Measurements from ENCODE around the gene TP73. TPM values are rescaled to one million over a fixed set of nuclear protein-coding genes. Genes with fewer than 3 reads are reported as not detected.

TP73 gene
- total and polyA plus RNA-seq, 4 experiments from 2014 or later, result 0.15 to 0.17 TPM; not detected in 2

DNA sequence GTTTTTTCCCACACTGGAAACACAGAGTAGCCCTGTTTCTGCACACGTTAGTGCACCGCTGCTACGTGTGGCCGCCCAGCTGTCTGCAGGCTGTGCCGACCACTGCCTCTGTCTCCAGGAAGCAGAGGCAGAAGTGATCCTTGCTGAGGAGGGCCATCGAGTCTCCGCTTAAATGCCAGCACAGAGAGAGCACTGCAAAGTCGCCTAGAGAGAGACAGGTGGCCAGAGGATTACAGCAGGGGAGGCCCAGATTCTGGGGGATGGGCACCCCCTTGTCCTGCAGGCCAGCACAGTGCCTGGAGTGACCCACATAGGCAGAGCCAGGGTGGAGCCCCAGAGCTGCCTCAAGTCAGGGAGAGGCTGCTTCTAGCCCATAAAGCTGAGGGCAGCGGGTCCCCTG is 21.4 kb upstream of the TP73 start:
- no peak for DNase-seq
- no peak overlapping the region for H3K4me3 Mint-ChIP-seq
- H3K4me3 ChIP-seq (ENCODE audit: low read length in 2 of 2), result no peak overlapping the region
- peaks cover 4% of the 10 kb centered on the region for H3K4me1 ChIP-seq (ENCODE audit: insufficient read depth, low read length)
- peaks cover 51% of the 10 kb centered on the region for H3K36me3 ChIP-seq (ENCODE audit: insufficient read depth, low read length)
- H3K27ac Mint-ChIP-seq, result no peak overlapping the region
- H3K4me1 Mint-ChIP-seq, result peaks cover 3 to 5% (median 5%) of the 10 kb centered on the region in 4 donors
- CTCF ChIA-PET (ENCODE audit: partially characterized antibody), result interaction anchor here (3.6 kb wide), 1 partner anchor 12 kb away, joined by 12 read pairs; no protein-coding TSS in a partner anchor
- POLR2A ChIA-PET (ENCODE audit: partially characterized antibody), result no interaction called here
- peaks cover 12 to 45% of the 10 kb centered on the region in 2 donors for H3K36me3 Mint-ChIP-seq
- H3K27me3 ChIP-seq (ENCODE audit: insufficient read depth, low read length), result no peaks in the 10 kb centered on the region
- H3K27me3 Mint-ChIP-seq, result no peaks in the 10 kb centered on the region
- no peaks in the 10 kb centered on the region for H3K9me3 ChIP-seq (ENCODE audit: control insufficient read depth in 1 of 2, low read length in 2 of 2)
- intact Hi-C loops (cut with micrococcal nuclease), result no loop called here
- H3K27ac ChIP-seq (ENCODE audit: low read depth, low read length), result no peak overlapping the region
- no peaks in the 10 kb centered on the region for H3K9me3 Mint-ChIP-seq

DNA sequence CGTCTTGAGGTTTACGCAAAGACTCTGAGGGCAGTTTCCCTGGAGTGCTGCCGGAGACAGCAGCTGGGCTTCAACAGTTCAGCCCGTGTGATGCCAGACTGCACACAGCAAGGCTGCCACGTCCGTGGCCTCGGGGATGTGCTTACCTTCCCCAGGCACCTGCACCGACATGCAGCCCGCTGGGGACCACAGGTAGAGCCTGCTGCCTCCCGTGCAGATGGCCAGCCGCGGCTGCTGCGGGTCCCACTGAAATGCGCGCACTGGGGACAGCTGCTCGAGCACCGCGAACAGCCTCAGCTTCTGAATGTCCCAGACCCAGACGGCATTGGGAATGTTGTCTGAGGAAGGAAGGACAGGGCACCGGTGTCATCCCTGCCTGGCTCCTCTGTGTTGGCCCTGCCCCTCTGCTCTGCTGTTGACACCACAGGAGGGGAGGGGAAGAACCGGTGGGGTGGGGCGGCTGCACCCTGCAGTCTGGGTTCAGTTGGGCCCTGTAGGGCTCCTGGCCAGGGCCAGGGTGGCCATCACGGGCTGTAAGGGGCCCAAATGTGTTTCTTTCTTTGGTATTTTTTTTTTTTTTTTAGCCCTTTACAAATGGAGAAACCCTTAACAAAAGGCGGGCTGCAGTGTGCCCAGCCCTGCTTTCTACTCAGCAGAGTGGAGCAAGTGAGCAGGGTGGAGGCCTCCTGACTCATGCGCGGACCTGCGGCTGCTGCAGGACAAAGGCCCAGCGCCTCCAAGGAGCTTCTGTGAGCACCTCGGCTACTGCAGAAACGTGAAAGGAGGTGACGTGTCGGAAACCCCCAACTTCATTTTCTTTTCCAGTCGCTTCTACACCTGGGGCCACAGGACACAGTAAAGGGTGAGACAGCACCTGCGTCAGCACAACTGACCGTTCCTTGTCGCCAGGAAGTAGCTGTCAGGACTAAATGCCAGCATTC is 20.7 kb upstream of the TP73 start:
- no peaks in the 10 kb centered on the region for H3K9me3 ChIP-seq (ENCODE audit: control insufficient read depth in 1 of 2, low read length in 2 of 2)
- no peak overlapping the region for H3K4me3 ChIP-seq (ENCODE audit: low read length in 2 of 2)
- H3K36me3 ChIP-seq (ENCODE audit: insufficient read depth, low read length), result peaks cover 54% of the 10 kb centered on the region
- Mint-ChIP-seq H3K27ac (no peak overlapping the region), H3K27me3 (no peaks in the 10 kb centered on the region), H3K4me3 (no peak overlapping the region), H3K9me3 (no peaks in the 10 kb centered on the region), H3K36me3 (peaks cover 14 to 48% of the 10 kb centered on the region in 2 donors), H3K4me1 (peaks cover 0 to 1% (median 0%) of the 10 kb centered on the region in 4 donors)
- no peak for DNase-seq
- H3K4me1 ChIP-seq (ENCODE audit: insufficient read depth, low read length), result no peaks in the 10 kb centered on the region
- CTCF ChIA-PET (ENCODE audit: partially characterized antibody), result interaction anchor here (3.6 kb wide), 1 partner anchor 12 kb away, joined by 12 read pairs; no protein-coding TSS in a partner anchor
- intact Hi-C loops (cut with micrococcal nuclease), result no loop called here
- H3K27me3 ChIP-seq (ENCODE audit: insufficient read depth, low read length), result no peaks in the 10 kb centered on the region
- H3K27ac ChIP-seq (ENCODE audit: low read depth, low read length), result no peak overlapping the region
- POLR2A ChIA-PET (ENCODE audit: partially characterized antibody), result no interaction called here

DNA sequence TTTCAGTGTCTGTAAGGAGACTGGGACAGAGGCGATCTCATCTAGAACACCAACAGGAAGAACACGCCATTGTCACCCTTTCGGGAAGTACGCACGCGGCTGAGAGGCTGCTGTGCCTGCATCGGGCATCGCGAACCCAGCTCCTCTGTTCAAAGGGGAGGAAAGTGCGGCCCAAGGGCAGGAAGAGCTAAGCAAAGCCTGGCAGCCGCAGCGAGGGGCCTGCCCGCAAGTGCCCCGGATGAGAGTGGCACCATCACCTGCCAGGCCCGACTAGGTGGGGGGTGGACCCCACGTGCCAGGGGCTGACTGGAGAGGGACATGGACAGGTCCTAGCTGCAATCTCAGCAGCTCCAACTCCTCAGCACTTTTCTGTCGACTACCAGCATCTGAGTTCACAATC is 20.0 kb upstream of the TP73 start:
- peaks cover 0 to 1% (median 0%) of the 10 kb centered on the region in 4 donors for H3K4me1 Mint-ChIP-seq
- H3K27me3 ChIP-seq (ENCODE audit: insufficient read depth, low read length), result no peaks in the 10 kb centered on the region
- intact Hi-C loops (cut with micrococcal nuclease), result no loop called here
- H3K27ac Mint-ChIP-seq, result no peak overlapping the region
- DNase-seq, result no peak
- no peaks in the 10 kb centered on the region for H3K27me3 Mint-ChIP-seq
- H3K9me3 ChIP-seq (ENCODE audit: control insufficient read depth in 1 of 2, low read length in 2 of 2), result no peaks in the 10 kb centered on the region
- no peak overlapping the region for H3K27ac ChIP-seq (ENCODE audit: low read depth, low read length)
- peaks cover 17 to 52% of the 10 kb centered on the region in 2 donors for H3K36me3 Mint-ChIP-seq
- peaks cover 60% of the 10 kb centered on the region for H3K36me3 ChIP-seq (ENCODE audit: insufficient read depth, low read length)
- H3K4me3 ChIP-seq (ENCODE audit: low read length in 2 of 2), result no peak overlapping the region
- ChIA-PET POLR2A (ENCODE audit: partially characterized antibody) (no interaction called here), CTCF (ENCODE audit: partially characterized antibody) (no interaction called here)
- no peaks in the 10 kb centered on the region for H3K4me1 ChIP-seq (ENCODE audit: insufficient read depth, low read length)
- no peaks in the 10 kb centered on the region for H3K9me3 Mint-ChIP-seq
- H3K4me3 Mint-ChIP-seq, result no peak overlapping the region

DNA sequence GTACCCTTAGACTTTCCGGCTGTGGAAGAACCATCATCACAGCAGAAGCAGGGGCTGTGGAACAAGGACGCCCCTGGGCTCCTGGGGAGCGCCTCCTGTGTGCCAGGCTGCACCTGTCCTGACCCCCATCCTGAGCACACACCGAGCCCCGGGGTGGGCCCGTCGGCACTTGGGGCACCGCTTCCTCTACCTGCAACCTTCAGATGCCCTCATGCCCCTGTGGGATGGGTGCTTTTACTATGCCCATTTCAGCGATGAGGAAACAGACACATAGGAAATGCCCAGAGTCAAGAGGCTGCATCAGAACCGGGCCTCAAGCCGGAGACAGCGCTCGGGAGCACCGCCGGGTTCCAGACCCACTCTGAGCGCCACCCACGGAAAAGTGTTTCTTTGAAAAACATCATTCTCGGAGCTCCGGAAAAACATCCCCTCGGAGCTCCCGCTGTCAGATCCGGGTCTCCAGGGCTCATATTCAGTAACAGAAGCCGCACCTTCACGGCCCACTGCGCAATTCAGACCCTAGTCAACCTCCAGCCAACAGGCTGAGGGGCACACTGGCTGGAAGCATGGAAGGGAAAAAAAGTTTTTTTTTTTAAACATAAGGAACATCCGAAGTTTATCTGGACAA is 19.5 kb upstream of the TP73 start:
- no peak for DNase-seq
- Histone ChIP-seq H3K4me3 (ENCODE audit: low read length in 2 of 2) (no peak overlapping the region), H3K27ac (ENCODE audit: low read depth, low read length) (no peak overlapping the region), H3K4me1 (ENCODE audit: insufficient read depth, low read length) (no peaks in the 10 kb centered on the region), H3K36me3 (ENCODE audit: insufficient read depth, low read length) (peaks cover 60% of the 10 kb centered on the region), H3K9me3 (ENCODE audit: control insufficient read depth in 1 of 2, low read length in 2 of 2) (no peaks in the 10 kb centered on the region), H3K27me3 (ENCODE audit: insufficient read depth, low read length) (no peaks in the 10 kb centered on the region)
- H3K36me3 Mint-ChIP-seq, result peaks cover 18 to 55% of the 10 kb centered on the region in 2 donors
- POLR2A ChIA-PET (ENCODE audit: partially characterized antibody), result no interaction called here
- no peak overlapping the region for H3K4me3 Mint-ChIP-seq
- CTCF ChIA-PET (ENCODE audit: partially characterized antibody), result no interaction called here
- no peaks in the 10 kb centered on the region for H3K27me3 Mint-ChIP-seq
- peaks cover 0 to 1% (median 0%) of the 10 kb centered on the region in 4 donors for H3K4me1 Mint-ChIP-seq
- H3K9me3 Mint-ChIP-seq, result no peaks in the 10 kb centered on the region
- intact Hi-C loops (cut with micrococcal nuclease), result no loop called here
- H3K27ac Mint-ChIP-seq, result no peak overlapping the region

DNA sequence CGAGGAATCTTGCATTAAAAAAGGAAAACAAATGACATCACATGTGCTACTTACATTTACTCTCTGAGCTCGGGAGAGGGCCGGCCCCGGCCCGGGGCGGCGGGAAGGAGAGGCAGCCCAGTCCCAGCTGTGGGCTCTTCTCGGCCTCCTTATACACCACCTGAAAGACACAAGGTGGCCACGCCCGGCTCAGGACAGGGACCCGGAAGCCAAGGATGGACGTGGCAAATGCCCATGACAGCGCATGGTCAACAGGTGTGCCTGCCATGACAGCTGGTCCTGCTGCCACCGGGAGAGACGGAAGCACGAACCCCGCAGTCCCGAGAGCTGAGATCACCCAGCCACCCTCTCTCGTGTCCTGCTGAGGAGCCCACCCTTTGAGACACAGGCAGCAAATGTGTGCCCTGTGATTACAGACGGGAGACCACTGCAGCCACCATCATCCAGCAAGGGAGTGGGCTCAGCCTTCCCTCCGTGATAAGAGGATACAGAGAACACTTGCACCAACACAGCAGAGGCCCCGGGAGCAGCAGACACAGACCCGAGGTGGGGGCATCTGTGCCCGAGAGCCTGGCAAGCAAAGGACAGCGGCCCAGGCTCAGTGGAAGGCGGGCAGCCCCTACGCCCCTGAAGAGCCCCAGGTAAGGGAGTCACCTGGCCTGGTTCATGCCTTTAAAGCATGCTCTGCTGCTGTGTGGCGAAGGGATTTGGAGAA is 18.8 kb upstream of the TP73 start:
- Histone ChIP-seq H3K27ac (ENCODE audit: low read depth, low read length) (no peak overlapping the region), H3K27me3 (ENCODE audit: insufficient read depth, low read length) (no peaks in the 10 kb centered on the region), H3K4me1 (ENCODE audit: insufficient read depth, low read length) (no peaks in the 10 kb centered on the region), H3K9me3 (ENCODE audit: control insufficient read depth in 1 of 2, low read length in 2 of 2) (no peaks in the 10 kb centered on the region), H3K36me3 (ENCODE audit: insufficient read depth, low read length) (peaks cover 60% of the 10 kb centered on the region), H3K4me3 (ENCODE audit: low read length in 2 of 2) (no peak overlapping the region)
- Mint-ChIP-seq H3K4me1 (peaks cover 0 to 1% (median 0%) of the 10 kb centered on the region in 4 donors), H3K36me3 (peaks cover 20 to 58% of the 10 kb centered on the region in 2 donors), H3K9me3 (no peaks in the 10 kb centered on the region), H3K27ac (peak overlapping the region in 1 of 7 donors; percentile 13), H3K4me3 (no peak overlapping the region), H3K27me3 (no peaks in the 10 kb centered on the region)
- DNase-seq, result no peak
- CTCF ChIA-PET (ENCODE audit: partially characterized antibody), result no interaction called here
- intact Hi-C loops (cut with micrococcal nuclease), result no loop called here
- POLR2A ChIA-PET (ENCODE audit: partially characterized antibody), result no interaction called here

DNA sequence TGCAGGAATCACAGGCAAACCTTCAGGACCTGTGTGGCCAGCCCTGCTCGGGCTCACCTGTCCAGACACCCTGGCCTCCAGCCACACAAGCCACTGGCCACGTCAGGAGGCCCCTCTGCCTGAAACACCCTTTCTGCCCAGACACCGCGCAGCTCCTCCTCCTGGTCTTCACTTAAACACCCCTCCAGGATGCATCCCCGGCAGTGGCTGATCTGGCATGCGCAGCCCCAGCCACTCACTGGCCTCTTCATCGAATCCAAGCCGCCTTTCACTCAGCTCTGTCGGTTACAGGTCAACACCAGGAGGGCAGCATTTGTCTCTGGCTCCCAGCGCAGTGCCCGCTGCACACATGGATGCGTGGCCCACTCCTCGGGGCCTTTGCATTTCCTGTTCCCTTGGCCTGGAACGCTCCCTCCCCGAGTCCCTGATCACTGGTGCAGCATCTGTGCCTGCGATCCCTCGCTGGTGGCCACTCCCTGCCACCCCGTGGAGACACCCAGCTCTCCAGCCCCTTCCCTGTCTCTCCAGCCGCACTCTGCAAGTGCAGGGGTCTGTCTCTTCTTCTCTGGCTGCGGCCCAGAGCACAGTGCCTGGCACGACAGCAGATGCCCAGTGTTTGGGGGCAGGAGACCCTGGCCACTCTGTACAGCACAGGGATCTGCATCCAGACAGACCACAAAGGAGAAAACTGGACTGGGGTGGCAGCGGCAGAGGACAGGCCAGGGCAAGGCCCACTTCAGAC is 18.1 kb upstream of the TP73 start:
- no peak overlapping the region for H3K4me3 Mint-ChIP-seq
- ChIA-PET POLR2A (ENCODE audit: partially characterized antibody) (no interaction called here), CTCF (ENCODE audit: partially characterized antibody) (no interaction called here)
- intact Hi-C loops (cut with micrococcal nuclease), result no loop called here
- H3K27ac Mint-ChIP-seq, result peak overlapping the region in 2 of 7 donors; percentile 57 to 64
- no peak overlapping the region for H3K27ac ChIP-seq (ENCODE audit: low read depth, low read length)
- H3K9me3 Mint-ChIP-seq, result no peaks in the 10 kb centered on the region
- H3K4me1 ChIP-seq (ENCODE audit: insufficient read depth, low read length), result no peaks in the 10 kb centered on the region
- H3K27me3 Mint-ChIP-seq, result no peaks in the 10 kb centered on the region
- no peak overlapping the region for H3K4me3 ChIP-seq (ENCODE audit: low read length in 2 of 2)
- peaks cover 0 to under 1% (median 0%) of the 10 kb centered on the region in 4 donors for H3K4me1 Mint-ChIP-seq
- no peak for DNase-seq
- H3K36me3 Mint-ChIP-seq, result peaks cover 21 to 57% of the 10 kb centered on the region in 2 donors
- peaks cover 54% of the 10 kb centered on the region for H3K36me3 ChIP-seq (ENCODE audit: insufficient read depth, low read length)
- H3K27me3 ChIP-seq (ENCODE audit: insufficient read depth, low read length), result no peaks in the 10 kb centered on the region
- no peaks in the 10 kb centered on the region for H3K9me3 ChIP-seq (ENCODE audit: control insufficient read depth in 1 of 2, low read length in 2 of 2)

Measured in CD4-positive, alpha-beta memory T cell (primary cell).